ENCODE measurements around the gene POLR3E.

- no peak for TF ChIP-seq POLR2AphosphoS5 (IDR thresholded peaks at IDR 0.05)
- no peak for TF ChIP-seq POLR2A (IDR thresholded peaks at IDR 0.05)
Observed at GRCh38 chr16:22307838-22308237, 10.6 kb downstream of the POLR3E start.

All from transverse colon (tissue), 3 donors.